Neural progenitor cell (in vitro differentiated cells): ENCODE results near the gene C4BPB.

Source experiments
- EZH2 ChIP-seq: fragments of 200-600 bp; sonication (generic); IDR thresholded peaks from 2 replicates; pipeline ENCODE4 v1.6.1; 2017; ENCODE audit warnings: antibody characterized with exemption, mild to moderate bottlenecking, moderate library complexity
- TF ChIP-seq, protein P1 (sequence below): fragments of 200-600 bp; sonication (generic); IDR thresholded peaks from 2 replicates; pipeline ENCODE4 v1.5.1; 2017; ENCODE audit warnings: antibody characterized with exemption, mild to moderate bottlenecking

DNA sequence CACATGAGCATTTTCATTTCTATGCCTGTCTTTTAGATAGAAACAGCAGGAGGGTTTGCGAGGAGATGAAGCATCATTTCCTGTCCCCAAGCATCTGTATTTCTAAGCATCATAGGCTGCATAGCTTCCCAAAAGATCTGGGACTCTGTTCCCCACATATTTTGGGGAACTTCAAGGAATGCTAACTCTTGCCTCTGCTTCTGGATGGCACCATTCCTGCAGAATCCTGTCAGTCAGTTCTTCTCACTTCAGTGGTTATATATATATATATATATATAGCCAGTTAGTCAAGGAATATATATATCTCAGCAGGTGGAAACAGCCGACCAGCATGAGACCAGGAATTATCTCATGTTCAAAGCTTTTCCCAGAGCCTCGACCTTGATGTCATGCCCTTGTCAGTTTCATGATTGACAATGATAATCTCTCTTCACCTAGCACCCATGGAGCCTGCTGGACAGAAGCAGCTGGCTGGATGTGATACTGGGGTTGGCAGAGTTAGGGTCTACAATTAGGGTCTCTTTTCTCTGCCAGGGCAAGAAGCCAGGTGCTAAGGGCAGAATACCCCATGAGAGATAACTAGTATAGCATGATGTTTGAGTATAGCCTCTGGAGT, 33.2 kb upstream of the C4BPB start:
- TF ChIP-seq, protein P1, sequence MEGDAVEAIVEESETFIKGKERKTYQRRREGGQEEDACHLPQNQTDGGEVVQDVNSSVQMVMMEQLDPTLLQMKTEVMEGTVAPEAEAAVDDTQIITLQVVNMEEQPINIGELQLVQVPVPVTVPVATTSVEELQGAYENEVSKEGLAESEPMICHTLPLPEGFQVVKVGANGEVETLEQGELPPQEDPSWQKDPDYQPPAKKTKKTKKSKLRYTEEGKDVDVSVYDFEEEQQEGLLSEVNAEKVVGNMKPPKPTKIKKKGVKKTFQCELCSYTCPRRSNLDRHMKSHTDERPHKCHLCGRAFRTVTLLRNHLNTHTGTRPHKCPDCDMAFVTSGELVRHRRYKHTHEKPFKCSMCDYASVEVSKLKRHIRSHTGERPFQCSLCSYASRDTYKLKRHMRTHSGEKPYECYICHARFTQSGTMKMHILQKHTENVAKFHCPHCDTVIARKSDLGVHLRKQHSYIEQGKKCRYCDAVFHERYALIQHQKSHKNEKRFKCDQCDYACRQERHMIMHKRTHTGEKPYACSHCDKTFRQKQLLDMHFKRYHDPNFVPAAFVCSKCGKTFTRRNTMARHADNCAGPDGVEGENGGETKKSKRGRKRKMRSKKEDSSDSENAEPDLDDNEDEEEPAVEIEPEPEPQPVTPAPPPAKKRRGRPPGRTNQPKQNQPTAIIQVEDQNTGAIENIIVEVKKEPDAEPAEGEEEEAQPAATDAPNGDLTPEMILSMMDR, result no peak
- TF ChIP-seq EZH2, result no peak
